Hepatocyte (in vitro differentiated cells): ENCODE measurements around the gene EFR3B. TPM values are rescaled to one million over a fixed set of nuclear protein-coding genes. Genes with fewer than 3 reads are reported as not detected.
A peak's percentile ranks its signal among the peaks of the same experiment; 100 is the strongest.

Experiments used
- DNase-seq: peaks from one replicate; pipeline ENCODE4 v3.0.0-alpha.2; 2016; ENCODE audit warnings: low spot score
- H2AFZ ChIP-seq: fragments of 200-600 bp; sonication (generic); 2 replicates; pipeline ENCODE4 v1.6.0; 2016; ENCODE audit warnings: antibody characterized with exemption, mild to moderate bottlenecking
- H3K27ac ChIP-seq: fragments of 200-600 bp; sonication (generic); 2 replicates; pipeline ENCODE4 v1.5.1; 2016; ENCODE audit warnings: mild to moderate bottlenecking
- H3K27me3 ChIP-seq: fragments of 200-600 bp; sonication (generic); 2 replicates; pipeline ENCODE4 v1.6.1; 2016
- H3K36me3 ChIP-seq: fragments of 200-600 bp; sonication (generic); replicated peaks from 2 replicates; pipeline ENCODE4 v1.5.1; 2016; ENCODE audit warnings: low read depth; ENCODE audit not compliant: insufficient read depth
- H3K4me1 ChIP-seq: fragments of 200-600 bp; sonication (generic); 2 replicates; pipeline ENCODE4 v1.5.1; 2016; ENCODE audit warnings: mild to moderate bottlenecking, moderate library complexity; ENCODE audit not compliant: insufficient read depth
- H3K4me2 ChIP-seq: fragments of 200-600 bp; sonication (generic); 2 replicates; pipeline ENCODE4 v1.6.0; 2016
- H3K4me3 ChIP-seq: fragments of 200-600 bp; sonication (generic); 2 replicates; pipeline ENCODE4 v1.5.1; 2016; ENCODE audit warnings: mild to moderate bottlenecking
- H3K79me2 ChIP-seq: fragments of 200-600 bp; sonication (generic); 2 replicates; pipeline ENCODE4 v1.6.0; 2017; ENCODE audit warnings: mild to moderate bottlenecking
- H3K9me2 ChIP-seq: fragments of 200-600 bp; sonication (generic); replicated peaks from 2 replicates; pipeline ENCODE4 v1.6.0; 2017; ENCODE audit warnings: mild to moderate bottlenecking; ENCODE audit not compliant: insufficient read depth
- H3K9me3 ChIP-seq: fragments of 200-600 bp; sonication (generic); 2 replicates; pipeline ENCODE4 v1.5.1; 2016; ENCODE audit warnings: low read depth, mild to moderate bottlenecking
- H4K20me1 ChIP-seq: fragments of 200-600 bp; sonication (generic); 2 replicates; pipeline ENCODE4 v1.6.0; 2016; ENCODE audit warnings: mild to moderate bottlenecking; ENCODE audit not compliant: insufficient read depth, poor library complexity, severe bottlenecking
- CTCF ChIP-seq: fragments of 200-600 bp; sonication (generic); IDR thresholded peaks from 2 replicates; pipeline ENCODE4 v1.5.1; 2016; ENCODE audit warnings: antibody characterized with exemption, mild to moderate bottlenecking; ENCODE audit not compliant: poor library complexity
- EZH2 ChIP-seq: fragments of 200-600 bp; sonication (generic); IDR thresholded peaks from 2 replicates; pipeline ENCODE4 v1.6.1; 2016; ENCODE audit warnings: antibody characterized with exemption, mild to moderate bottlenecking, borderline replicate concordance
- EZH2phosphoT487 ChIP-seq: fragments of 200-600 bp; sonication (generic); IDR thresholded peaks from one replicate; pipeline ENCODE4 v1.6.1; 2018; ENCODE audit warnings: antibody characterized with exemption, mild to moderate bottlenecking, low read depth, moderate library complexity; ENCODE audit not compliant: unreplicated experiment, severe bottlenecking
- WGBS: methylation state at CpG from one replicate; pipeline ENCODE4 v1.1.6; 2016; ENCODE audit warnings: low lambda C conversion rate; ENCODE audit errors: missing lambda C conversion rate; 5-methylcytosine and 5-hydroxymethylcytosine counted together
- polyA plus RNA-seq: library from polyadenylated mRNA; unstranded; fragments of >200 nt; fragmentation: Nextera tagmentation; extraction: Ambion mirVana; gene quantifications from 2 replicates; pipeline ENCODE4 v1.2.1, GENCODE V29; 2016
- total RNA-seq: library from RNA; depleted of rRNA; stranded (reverse); fragments of >200 nt; gene quantifications from 2 replicates; pipeline ENCODE4 v1.2.3, GENCODE V29; 2014

EFR3B gene
- total and polyA plus RNA-seq, 2 experiments from 2014 or later: 1.1 to 2.0 TPM

- Histone ChIP-seq H4K20me1 (no peaks in the 10 kb centered on the region), H3K9me3 (no peaks in the 10 kb centered on the region), H3K27ac (no peak overlapping the region), H3K4me2 (no peak overlapping the region), H3K27me3 (no peaks in the 10 kb centered on the region), H3K36me3 (no peaks in the 10 kb centered on the region), H3K79me2 (no peaks in the 10 kb centered on the region), H3K4me1 (no peaks in the 10 kb centered on the region), H3K9me2 (no peaks in the 10 kb centered on the region), H2AFZ (no peak overlapping the region), H3K4me3 (no peak overlapping the region)
- peak; percentile 15 for DNase-seq
- WGBS: 59% methylated on average over 7 of the region's 7 CpGs
- no peak for TF ChIP-seq EZH2phosphoT487
- TF ChIP-seq EZH2: no peak
- no peak for TF ChIP-seq CTCF
Observed at GRCh38 chr2:25018681-25019080, 23.2 kb upstream of the EFR3B start.

GRCh38 chr2:25021791-25022362 lies 20.0 kb upstream of the EFR3B start:
- H3K4me2 ChIP-seq: no peak overlapping the region
- no peak overlapping the region for H3K4me3 ChIP-seq
- no peaks in the 10 kb centered on the region for H3K4me1 ChIP-seq
- no peaks in the 10 kb centered on the region for H3K9me2 ChIP-seq
- 57% methylated on average over 2 of the region's 2 CpGs for WGBS
- no peaks in the 10 kb centered on the region for H3K79me2 ChIP-seq
- TF ChIP-seq EZH2 (no peak), EZH2phosphoT487 (no peak), CTCF (no peak)
- no peak overlapping the region for H3K27ac ChIP-seq
- DNase-seq: no peak
- no peaks in the 10 kb centered on the region for H4K20me1 ChIP-seq
- H3K36me3 ChIP-seq: no peaks in the 10 kb centered on the region
- H3K9me3 ChIP-seq: no peaks in the 10 kb centered on the region
- no peaks in the 10 kb centered on the region for H3K27me3 ChIP-seq
- no peak overlapping the region for H2AFZ ChIP-seq

GRCh38 chr2:25023333-25023732 lies 18.5 kb upstream of the EFR3B start:
- TF ChIP-seq CTCF (no peak), EZH2 (no peak), EZH2phosphoT487 (no peak)
- no peaks in the 10 kb centered on the region for H3K4me1 ChIP-seq
- WGBS: 84% methylated on average over 7 of the region's 7 CpGs
- H3K27me3 ChIP-seq: no peaks in the 10 kb centered on the region
- H3K9me3 ChIP-seq: no peaks in the 10 kb centered on the region
- H3K4me2 ChIP-seq: no peak overlapping the region
- H2AFZ ChIP-seq: no peak overlapping the region
- no peak overlapping the region for H3K27ac ChIP-seq
- H3K4me3 ChIP-seq: no peak overlapping the region
- no peaks in the 10 kb centered on the region for H3K79me2 ChIP-seq
- no peaks in the 10 kb centered on the region for H3K9me2 ChIP-seq
- no peak for DNase-seq
- no peaks in the 10 kb centered on the region for H3K36me3 ChIP-seq
- H4K20me1 ChIP-seq: no peaks in the 10 kb centered on the region
